Measurements from ENCODE around the gene SIGLEC8. TPM values are rescaled to one million over a fixed set of nuclear protein-coding genes. Genes with fewer than 3 reads are reported as not detected.

Gene SIGLEC8
- total and polyA plus RNA-seq, 2 donors = 2.1 TPM

GRCh38 chr19:51477344-51477743 lies 19.1 kb upstream of the SIGLEC8 start:
- WGBS = 80% methylated on average over 5 of the region's 5 CpGs
- no peaks in the 10 kb centered on the region for H3K4me1 ChIP-seq (ENCODE audit: control insufficient read depth in 2 of 2, insufficient read depth in 2 of 2, low read length in 2 of 2)
- H3K27ac ChIP-seq (ENCODE audit: low read depth in 1 of 2, low read length in 1 of 2) = no peak overlapping the region
- no peaks in the 10 kb centered on the region for H3K27me3 ChIP-seq (ENCODE audit: control insufficient read depth in 2 of 2, insufficient read depth in 1 of 2, low read length in 1 of 2)
- no peaks in the 10 kb centered on the region for H3K36me3 ChIP-seq (ENCODE audit: control insufficient read depth in 2 of 2, insufficient read depth in 2 of 2, low read length in 1 of 2)
- no peak for DNase-seq (ENCODE audit: low read depth in 6 of 9, low spot score in 9 of 9)
- H3K9me3 ChIP-seq (ENCODE audit: control insufficient read depth in 2 of 2, insufficient read depth in 1 of 2, low read length in 1 of 2) = no peaks in the 10 kb centered on the region
- H3K4me3 ChIP-seq (ENCODE audit: low read length in 2 of 2) = no peak overlapping the region

GRCh38 chr19:51476164-51476563 lies 17.9 kb upstream of the SIGLEC8 start:
- Histone ChIP-seq H3K4me3 (ENCODE audit: low read length in 2 of 2) (no peak overlapping the region), H3K27me3 (ENCODE audit: control insufficient read depth in 2 of 2, insufficient read depth in 1 of 2, low read length in 1 of 2) (no peaks in the 10 kb centered on the region), H3K9me3 (ENCODE audit: control insufficient read depth in 2 of 2, insufficient read depth in 1 of 2, low read length in 1 of 2) (no peaks in the 10 kb centered on the region), H3K4me1 (ENCODE audit: control insufficient read depth in 2 of 2, insufficient read depth in 2 of 2, low read length in 2 of 2) (no peaks in the 10 kb centered on the region), H3K27ac (ENCODE audit: low read depth in 1 of 2, low read length in 1 of 2) (no peak overlapping the region), H3K36me3 (ENCODE audit: control insufficient read depth in 2 of 2, insufficient read depth in 2 of 2, low read length in 1 of 2) (no peaks in the 10 kb centered on the region)
- WGBS = 79% methylated on average over 3 of the region's 3 CpGs
- DNase-seq (ENCODE audit: low read depth in 6 of 9, low spot score in 9 of 9) = no peak

GRCh38 chr19:51473009-51473707 lies 14.9 kb upstream of the SIGLEC8 start:
- WGBS = 47% methylated on average over 7 of the region's 7 CpGs
- H3K27me3 ChIP-seq (ENCODE audit: control insufficient read depth in 2 of 2, insufficient read depth in 1 of 2, low read length in 1 of 2) = no peaks in the 10 kb centered on the region
- H3K9me3 ChIP-seq (ENCODE audit: control insufficient read depth in 2 of 2, insufficient read depth in 1 of 2, low read length in 1 of 2) = no peaks in the 10 kb centered on the region
- H3K27ac ChIP-seq (ENCODE audit: low read depth in 1 of 2, low read length in 1 of 2) = no peak overlapping the region
- H3K4me1 ChIP-seq (ENCODE audit: control insufficient read depth in 2 of 2, insufficient read depth in 2 of 2, low read length in 2 of 2) = peaks cover 0 to under 1% of the 10 kb centered on the region in 2 donors
- H3K4me3 ChIP-seq (ENCODE audit: low read length in 2 of 2) = no peak overlapping the region
- DNase-seq (ENCODE audit: low read depth in 6 of 9, low spot score in 9 of 9) = peak; percentile 13 to 77 (median 53)
- no peaks in the 10 kb centered on the region for H3K36me3 ChIP-seq (ENCODE audit: control insufficient read depth in 2 of 2, insufficient read depth in 2 of 2, low read length in 1 of 2)

GRCh38 chr19:51472607-51473006 lies 14.4 kb upstream of the SIGLEC8 start:
- peaks cover 0 to 4% of the 10 kb centered on the region in 2 donors for H3K4me1 ChIP-seq (ENCODE audit: control insufficient read depth in 2 of 2, insufficient read depth in 2 of 2, low read length in 2 of 2)
- H3K27me3 ChIP-seq (ENCODE audit: control insufficient read depth in 2 of 2, insufficient read depth in 1 of 2, low read length in 1 of 2) = no peaks in the 10 kb centered on the region
- no peak overlapping the region for H3K27ac ChIP-seq (ENCODE audit: low read depth in 1 of 2, low read length in 1 of 2)
- no peak for DNase-seq (ENCODE audit: low read depth in 6 of 9, low spot score in 9 of 9)
- H3K9me3 ChIP-seq (ENCODE audit: control insufficient read depth in 2 of 2, insufficient read depth in 1 of 2, low read length in 1 of 2) = no peaks in the 10 kb centered on the region
- no peaks in the 10 kb centered on the region for H3K36me3 ChIP-seq (ENCODE audit: control insufficient read depth in 2 of 2, insufficient read depth in 2 of 2, low read length in 1 of 2)
- WGBS = 51% methylated on average over 4 of the region's 4 CpGs
- H3K4me3 ChIP-seq (ENCODE audit: low read length in 2 of 2) = no peak overlapping the region

- WGBS = 91% methylated on average over 1 of the region's 1 CpG
- no peak overlapping the region for H3K27ac ChIP-seq (ENCODE audit: low read depth in 1 of 2, low read length in 1 of 2)
- H3K4me3 ChIP-seq (ENCODE audit: low read length in 2 of 2) = no peak overlapping the region
- no peak for DNase-seq (ENCODE audit: low read depth in 6 of 9, low spot score in 9 of 9)
- H3K27me3 ChIP-seq (ENCODE audit: control insufficient read depth in 2 of 2, insufficient read depth in 1 of 2, low read length in 1 of 2) = no peaks in the 10 kb centered on the region
- no peaks in the 10 kb centered on the region for H3K9me3 ChIP-seq (ENCODE audit: control insufficient read depth in 2 of 2, insufficient read depth in 1 of 2, low read length in 1 of 2)
- peaks cover 0 to 4% of the 10 kb centered on the region in 2 donors for H3K4me1 ChIP-seq (ENCODE audit: control insufficient read depth in 2 of 2, insufficient read depth in 2 of 2, low read length in 2 of 2)
- no peaks in the 10 kb centered on the region for H3K36me3 ChIP-seq (ENCODE audit: control insufficient read depth in 2 of 2, insufficient read depth in 2 of 2, low read length in 1 of 2)
Measured at GRCh38 chr19:51471527-51471926, 13.3 kb upstream of the SIGLEC8 start.

- H3K9me3 ChIP-seq (ENCODE audit: control insufficient read depth in 2 of 2, insufficient read depth in 1 of 2, low read length in 1 of 2) = no peaks in the 10 kb centered on the region
- H3K4me1 ChIP-seq (ENCODE audit: control insufficient read depth in 2 of 2, insufficient read depth in 2 of 2, low read length in 2 of 2) = peaks cover 0 to 4% of the 10 kb centered on the region in 2 donors
- DNase-seq (ENCODE audit: low read depth in 6 of 9, low spot score in 9 of 9) = no peak
- H3K27ac ChIP-seq (ENCODE audit: low read depth in 1 of 2, low read length in 1 of 2) = no peak overlapping the region
- no peaks in the 10 kb centered on the region for H3K36me3 ChIP-seq (ENCODE audit: control insufficient read depth in 2 of 2, insufficient read depth in 2 of 2, low read length in 1 of 2)
- H3K4me3 ChIP-seq (ENCODE audit: low read length in 2 of 2) = no peak overlapping the region
- 94% methylated on average over 9 of the region's 9 CpGs for WGBS
- no peaks in the 10 kb centered on the region for H3K27me3 ChIP-seq (ENCODE audit: control insufficient read depth in 2 of 2, insufficient read depth in 1 of 2, low read length in 1 of 2)
Measured at GRCh38 chr19:51470966-51471365, 12.7 kb upstream of the SIGLEC8 start.

GRCh38 chr19:51469629-51470028 lies 11.4 kb upstream of the SIGLEC8 start:
- Histone ChIP-seq H3K36me3 (ENCODE audit: control insufficient read depth in 2 of 2, insufficient read depth in 2 of 2, low read length in 1 of 2) (no peaks in the 10 kb centered on the region), H3K27ac (ENCODE audit: low read depth in 1 of 2, low read length in 1 of 2) (no peak overlapping the region), H3K9me3 (ENCODE audit: control insufficient read depth in 2 of 2, insufficient read depth in 1 of 2, low read length in 1 of 2) (no peaks in the 10 kb centered on the region), H3K4me1 (ENCODE audit: control insufficient read depth in 2 of 2, insufficient read depth in 2 of 2, low read length in 2 of 2) (peaks cover 0 to 4% of the 10 kb centered on the region in 2 donors), H3K27me3 (ENCODE audit: control insufficient read depth in 2 of 2, insufficient read depth in 1 of 2, low read length in 1 of 2) (peaks cover 0 to 3% of the 10 kb centered on the region in 2 donors), H3K4me3 (ENCODE audit: low read length in 2 of 2) (no peak overlapping the region)
- no peak for DNase-seq (ENCODE audit: low read depth in 6 of 9, low spot score in 9 of 9)
- WGBS = 88% methylated on average over 1 of the region's 1 CpG

- Histone ChIP-seq H3K27ac (ENCODE audit: low read depth in 1 of 2, low read length in 1 of 2) (no peak overlapping the region), H3K4me3 (ENCODE audit: low read length in 2 of 2) (no peak overlapping the region), H3K4me1 (ENCODE audit: control insufficient read depth in 2 of 2, insufficient read depth in 2 of 2, low read length in 2 of 2) (peaks cover 0 to 4% of the 10 kb centered on the region in 2 donors), H3K9me3 (ENCODE audit: control insufficient read depth in 2 of 2, insufficient read depth in 1 of 2, low read length in 1 of 2) (no peaks in the 10 kb centered on the region), H3K36me3 (ENCODE audit: control insufficient read depth in 2 of 2, insufficient read depth in 2 of 2, low read length in 1 of 2) (no peaks in the 10 kb centered on the region), H3K27me3 (ENCODE audit: control insufficient read depth in 2 of 2, insufficient read depth in 1 of 2, low read length in 1 of 2) (peaks cover 0 to 4% of the 10 kb centered on the region in 2 donors)
- 49% methylated on average over 4 of the region's 4 CpGs for WGBS
- DNase-seq (ENCODE audit: low read depth in 6 of 9, low spot score in 9 of 9) = no peak
Measured at GRCh38 chr19:51469162-51469561, 10.9 kb upstream of the SIGLEC8 start.

GRCh38 chr19:51468545-51468920 lies 10.3 kb upstream of the SIGLEC8 start:
- Histone ChIP-seq H3K4me1 (ENCODE audit: control insufficient read depth in 2 of 2, insufficient read depth in 2 of 2, low read length in 2 of 2) (peaks cover 0 to 4% of the 10 kb centered on the region in 2 donors), H3K4me3 (ENCODE audit: low read length in 2 of 2) (no peak overlapping the region), H3K36me3 (ENCODE audit: control insufficient read depth in 2 of 2, insufficient read depth in 2 of 2, low read length in 1 of 2) (no peaks in the 10 kb centered on the region), H3K27ac (ENCODE audit: low read depth in 1 of 2, low read length in 1 of 2) (no peak overlapping the region), H3K9me3 (ENCODE audit: control insufficient read depth in 2 of 2, insufficient read depth in 1 of 2, low read length in 1 of 2) (no peaks in the 10 kb centered on the region), H3K27me3 (ENCODE audit: control insufficient read depth in 2 of 2, insufficient read depth in 1 of 2, low read length in 1 of 2) (peaks cover 0 to 6% of the 10 kb centered on the region in 2 donors)
- WGBS = 85% methylated on average over 2 of the region's 2 CpGs
- no peak for DNase-seq (ENCODE audit: low read depth in 6 of 9, low spot score in 9 of 9)

All from thymus (tissue), 11 donors.